Measurements from ENCODE around the gene SEC23A. TPM values are rescaled to one million over a fixed set of nuclear protein-coding genes. Genes with fewer than 3 reads are reported as not detected.

Gene SEC23A
- total RNA-seq, 1 donor from 2014 or later: 60.0 TPM

DNA sequence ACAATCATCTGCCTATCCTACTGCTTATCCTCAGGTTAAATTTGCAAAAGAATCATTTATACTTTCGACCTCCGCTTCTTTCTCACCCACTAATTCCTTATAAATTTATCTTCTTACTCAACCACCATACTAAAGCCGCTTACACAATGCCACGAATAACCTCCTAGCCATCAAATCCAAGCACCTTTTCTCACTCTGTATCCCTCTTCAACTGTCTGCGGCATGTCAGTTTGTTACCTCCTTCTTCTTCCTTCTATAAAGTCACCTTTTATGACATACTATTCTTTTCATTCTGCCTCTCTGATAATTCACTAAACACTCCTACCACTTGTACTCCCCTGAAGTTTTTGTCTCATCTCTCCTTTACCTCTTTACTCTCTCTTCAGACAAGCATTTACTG, 66.3 kb downstream of the SEC23A start:
- H3K4me3 Mint-ChIP-seq: no peak overlapping the region
- no peaks in the 10 kb centered on the region for H4K20me1 ChIP-seq (ENCODE audit: low read depth)

GRCh38 chr14:39035336-39035735, 67.7 kb downstream of the SEC23A start:
- H3F3A ChIP-seq (ENCODE audit: low read depth): peaks cover 10% of the 10 kb centered on the region
- DNase-seq (ENCODE audit: low spot score): no peak
- H3K4me2 ChIP-seq: no peak overlapping the region
- H3K27me3 ChIP-seq: no peaks in the 10 kb centered on the region
- no peaks in the 10 kb centered on the region for H3K9me3 ChIP-seq (ENCODE audit: low read depth)
- Mint-ChIP-seq H3K36me3 (peaks cover 24% of the 10 kb centered on the region), H3K27me3 (ENCODE audit: insufficient read depth, low read depth) (peaks cover 3% of the 10 kb centered on the region), H3K4me3 (no peak overlapping the region), H3K27ac (no peak overlapping the region), H3K9me3 (no peaks in the 10 kb centered on the region), H3K4me1 (peaks cover 15% of the 10 kb centered on the region)
- no peak overlapping the region for H3K27ac ChIP-seq
- no peak overlapping the region for H2AFZ ChIP-seq (replicated peaks)
- H4K20me1 ChIP-seq (ENCODE audit: low read depth): no peaks in the 10 kb centered on the region
- H3K9ac ChIP-seq: no peak overlapping the region
- TF ChIP-seq EZH2phosphoT487 (IDR thresholded peaks at IDR 0.05) (no peak), EZH2 (IDR thresholded peaks at IDR 0.05) (no peak)
- TF ChIP-seq, protein P1, sequence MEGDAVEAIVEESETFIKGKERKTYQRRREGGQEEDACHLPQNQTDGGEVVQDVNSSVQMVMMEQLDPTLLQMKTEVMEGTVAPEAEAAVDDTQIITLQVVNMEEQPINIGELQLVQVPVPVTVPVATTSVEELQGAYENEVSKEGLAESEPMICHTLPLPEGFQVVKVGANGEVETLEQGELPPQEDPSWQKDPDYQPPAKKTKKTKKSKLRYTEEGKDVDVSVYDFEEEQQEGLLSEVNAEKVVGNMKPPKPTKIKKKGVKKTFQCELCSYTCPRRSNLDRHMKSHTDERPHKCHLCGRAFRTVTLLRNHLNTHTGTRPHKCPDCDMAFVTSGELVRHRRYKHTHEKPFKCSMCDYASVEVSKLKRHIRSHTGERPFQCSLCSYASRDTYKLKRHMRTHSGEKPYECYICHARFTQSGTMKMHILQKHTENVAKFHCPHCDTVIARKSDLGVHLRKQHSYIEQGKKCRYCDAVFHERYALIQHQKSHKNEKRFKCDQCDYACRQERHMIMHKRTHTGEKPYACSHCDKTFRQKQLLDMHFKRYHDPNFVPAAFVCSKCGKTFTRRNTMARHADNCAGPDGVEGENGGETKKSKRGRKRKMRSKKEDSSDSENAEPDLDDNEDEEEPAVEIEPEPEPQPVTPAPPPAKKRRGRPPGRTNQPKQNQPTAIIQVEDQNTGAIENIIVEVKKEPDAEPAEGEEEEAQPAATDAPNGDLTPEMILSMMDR (IDR thresholded peaks at IDR 0.05): no peak
- H3K4me1 ChIP-seq: peaks cover 20% of the 10 kb centered on the region
- no peaks in the 10 kb centered on the region for H3K79me2 ChIP-seq (ENCODE audit: low read depth)
- no peak overlapping the region for H3K4me3 ChIP-seq
- H3K36me3 ChIP-seq: peaks cover 27% of the 10 kb centered on the region

More for the DNA sequence above, 66.3 kb downstream of the SEC23A start:
- H3F3A ChIP-seq (ENCODE audit: low read depth): peaks cover 10% of the 10 kb centered on the region
- Mint-ChIP-seq H3K36me3 (peaks cover 15% of the 10 kb centered on the region), H3K9me3 (no peaks in the 10 kb centered on the region), H3K27ac (no peak overlapping the region), H3K4me1 (peaks cover 15% of the 10 kb centered on the region), H3K27me3 (ENCODE audit: insufficient read depth, low read depth) (no peaks in the 10 kb centered on the region)
- H3K36me3 ChIP-seq: peaks cover 28% of the 10 kb centered on the region
- H3K9ac ChIP-seq: no peak overlapping the region
- H3K4me3 ChIP-seq: no peak overlapping the region
- H3K27ac ChIP-seq: no peak overlapping the region
- H3K27me3 ChIP-seq: no peaks in the 10 kb centered on the region
- H3K9me3 ChIP-seq (ENCODE audit: low read depth): no peaks in the 10 kb centered on the region
- H2AFZ ChIP-seq (replicated peaks): no peak overlapping the region
- no peak overlapping the region for H3K4me2 ChIP-seq
- H3K4me1 ChIP-seq: peaks cover 20% of the 10 kb centered on the region
- no peaks in the 10 kb centered on the region for H3K79me2 ChIP-seq (ENCODE audit: low read depth)
- TF ChIP-seq EZH2phosphoT487 (IDR thresholded peaks at IDR 0.05) (no peak), EZH2 (IDR thresholded peaks at IDR 0.05) (no peak)
- TF ChIP-seq, protein P1 (IDR thresholded peaks at IDR 0.05): no peak
- DNase-seq (ENCODE audit: low spot score): no peak

- H3K4me3 Mint-ChIP-seq: no peak overlapping the region
- Histone ChIP-seq H3K36me3 (peaks cover 24% of the 10 kb centered on the region), H3K9me3 (ENCODE audit: low read depth) (no peaks in the 10 kb centered on the region), H2AFZ (replicated peaks) (no peak overlapping the region), H3K4me2 (no peak overlapping the region), H3K79me2 (ENCODE audit: low read depth) (no peaks in the 10 kb centered on the region), H3K27me3 (no peaks in the 10 kb centered on the region), H3F3A (ENCODE audit: low read depth) (peaks cover 10% of the 10 kb centered on the region), H4K20me1 (ENCODE audit: low read depth) (no peaks in the 10 kb centered on the region), H3K9ac (no peak overlapping the region), H3K4me3 (no peak overlapping the region), H3K27ac (no peak overlapping the region), H3K4me1 (peaks cover 20% of the 10 kb centered on the region)
- no peaks in the 10 kb centered on the region for H3K9me3 Mint-ChIP-seq
- peak overlapping the region; percentile 13 for H3K27ac Mint-ChIP-seq
- peak; percentile 69 for DNase-seq (ENCODE audit: low spot score)
- peaks cover 4% of the 10 kb centered on the region for H3K27me3 Mint-ChIP-seq (ENCODE audit: insufficient read depth, low read depth)
- H3K4me1 Mint-ChIP-seq: peaks cover 15% of the 10 kb centered on the region
- TF ChIP-seq, protein P1 (IDR thresholded peaks at IDR 0.05): peak; percentile 74
- TF ChIP-seq EZH2phosphoT487 (IDR thresholded peaks at IDR 0.05): no peak
- peaks cover 30% of the 10 kb centered on the region for H3K36me3 Mint-ChIP-seq
Measured at GRCh38 chr14:39034481-39035296, 68.3 kb downstream of the SEC23A start.
